Progenitor cell of endocrine pancreas (in vitro differentiated cells): ENCODE data around the gene C12orf43. TPM values are rescaled to one million over a fixed set of nuclear protein-coding genes. Genes with fewer than 3 reads are reported as not detected.

ENCODE experiments used
- DNase-seq: peaks from one replicate; pipeline ENCODE4 v3.0.0; 2021; ENCODE audit warnings: low spot score; ENCODE audit not compliant: unreplicated experiment
- H3K27ac Mint-ChIP-seq: 2 replicates; pipeline ENCODE4 v1.8.0; 2021; ENCODE audit warnings: mild to moderate bottlenecking, moderate library complexity, mixed read lengths
- H3K27me3 Mint-ChIP-seq: 2 replicates; pipeline ENCODE4 v1.8.0; 2021; ENCODE audit warnings: mixed read lengths
- H3K36me3 Mint-ChIP-seq: 2 replicates; pipeline ENCODE4 v1.8.0; 2022; ENCODE audit warnings: mixed read lengths; ENCODE audit not compliant: insufficient read depth
- H3K4me1 Mint-ChIP-seq: 2 replicates; pipeline ENCODE4 v1.8.0; 2021; ENCODE audit warnings: low read depth, mixed read lengths
- H3K4me3 Mint-ChIP-seq: 2 replicates; pipeline ENCODE4 v1.8.0; 2021; ENCODE audit warnings: low read depth, mild to moderate bottlenecking, moderate library complexity, mixed read lengths
- H3K9me3 Mint-ChIP-seq: 2 replicates; pipeline ENCODE4 v1.8.0; 2021; ENCODE audit warnings: low read depth, mixed read lengths
- total RNA-seq: library from RNA; stranded (reverse); gene quantifications from 2 replicates; pipeline ENCODE4 v1.2.1, GENCODE V29; 2021
- TF ChIP-seq, protein P1 (sequence below): fragments of 200-600 bp; sonication (generic); IDR thresholded peaks from one replicate; pipeline ENCODE4 v1.5.0; 2021; ENCODE audit warnings: antibody characterized with exemption, mild to moderate bottlenecking; ENCODE audit not compliant: unreplicated experiment

The C12orf43 gene
- total RNA-seq, 1 donor from 2014 or later = 17.2 TPM

- Mint-ChIP-seq H3K27me3 (no peaks in the 10 kb centered on the region), H3K9me3 (peaks cover 3% of the 10 kb centered on the region), H3K36me3 (peaks cover 35% of the 10 kb centered on the region), H3K4me1 (peaks cover 6% of the 10 kb centered on the region), H3K4me3 (no peak overlapping the region), H3K27ac (no peak overlapping the region)
- DNase-seq = no peak
- TF ChIP-seq, protein P1, sequence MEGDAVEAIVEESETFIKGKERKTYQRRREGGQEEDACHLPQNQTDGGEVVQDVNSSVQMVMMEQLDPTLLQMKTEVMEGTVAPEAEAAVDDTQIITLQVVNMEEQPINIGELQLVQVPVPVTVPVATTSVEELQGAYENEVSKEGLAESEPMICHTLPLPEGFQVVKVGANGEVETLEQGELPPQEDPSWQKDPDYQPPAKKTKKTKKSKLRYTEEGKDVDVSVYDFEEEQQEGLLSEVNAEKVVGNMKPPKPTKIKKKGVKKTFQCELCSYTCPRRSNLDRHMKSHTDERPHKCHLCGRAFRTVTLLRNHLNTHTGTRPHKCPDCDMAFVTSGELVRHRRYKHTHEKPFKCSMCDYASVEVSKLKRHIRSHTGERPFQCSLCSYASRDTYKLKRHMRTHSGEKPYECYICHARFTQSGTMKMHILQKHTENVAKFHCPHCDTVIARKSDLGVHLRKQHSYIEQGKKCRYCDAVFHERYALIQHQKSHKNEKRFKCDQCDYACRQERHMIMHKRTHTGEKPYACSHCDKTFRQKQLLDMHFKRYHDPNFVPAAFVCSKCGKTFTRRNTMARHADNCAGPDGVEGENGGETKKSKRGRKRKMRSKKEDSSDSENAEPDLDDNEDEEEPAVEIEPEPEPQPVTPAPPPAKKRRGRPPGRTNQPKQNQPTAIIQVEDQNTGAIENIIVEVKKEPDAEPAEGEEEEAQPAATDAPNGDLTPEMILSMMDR = no peak
Observed at GRCh38 chr12:120991965-120992364, 24.3 kb downstream of the C12orf43 start.

- H3K4me3 Mint-ChIP-seq = no peak overlapping the region
- no peaks in the 10 kb centered on the region for H3K27me3 Mint-ChIP-seq
- no peak overlapping the region for H3K27ac Mint-ChIP-seq
- peaks cover 33% of the 10 kb centered on the region for H3K36me3 Mint-ChIP-seq
- DNase-seq = no peak
- TF ChIP-seq, protein P1 = no peak
- H3K9me3 Mint-ChIP-seq = peaks cover 3% of the 10 kb centered on the region
- H3K4me1 Mint-ChIP-seq = peaks cover 10% of the 10 kb centered on the region
Observed at GRCh38 chr12:120990487-120991055, 25.7 kb downstream of the C12orf43 start.

- DNase-seq = no peak
- no peak overlapping the region for H3K4me3 Mint-ChIP-seq
- H3K9me3 Mint-ChIP-seq = peaks cover 3% of the 10 kb centered on the region
- no peaks in the 10 kb centered on the region for H3K27me3 Mint-ChIP-seq
- H3K36me3 Mint-ChIP-seq = peaks cover 24% of the 10 kb centered on the region
- TF ChIP-seq, protein P1 = no peak
- H3K27ac Mint-ChIP-seq = no peak overlapping the region
- peaks cover 10% of the 10 kb centered on the region for H3K4me1 Mint-ChIP-seq
Observed at GRCh38 chr12:120989687-120990086, 26.6 kb downstream of the C12orf43 start.

DNA sequence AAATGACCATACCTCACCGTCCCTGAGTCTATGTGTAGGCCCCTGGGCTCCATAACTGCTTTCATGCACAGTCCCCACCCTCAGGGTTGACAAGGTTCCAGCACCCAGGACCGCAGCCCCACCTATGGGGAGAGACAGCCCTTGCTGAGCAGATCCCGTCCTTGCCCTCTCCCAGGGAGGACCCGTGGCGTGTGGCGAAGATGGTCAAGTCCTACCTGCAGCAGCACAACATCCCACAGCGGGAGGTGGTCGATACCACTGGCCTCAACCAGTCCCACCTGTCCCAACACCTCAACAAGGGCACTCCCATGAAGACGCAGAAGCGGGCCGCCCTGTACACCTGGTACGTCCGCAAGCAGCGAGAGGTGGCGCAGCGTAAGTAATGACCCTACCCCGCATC, 27.6 kb downstream of the C12orf43 start:
- no peak overlapping the region for H3K27ac Mint-ChIP-seq
- TF ChIP-seq, protein P1 = no peak
- H3K27me3 Mint-ChIP-seq = no peaks in the 10 kb centered on the region
- H3K4me3 Mint-ChIP-seq = no peak overlapping the region
- peaks cover 18% of the 10 kb centered on the region for H3K4me1 Mint-ChIP-seq
- H3K9me3 Mint-ChIP-seq = peaks cover 3% of the 10 kb centered on the region
- peaks cover 20% of the 10 kb centered on the region for H3K36me3 Mint-ChIP-seq
- DNase-seq = no peak

GRCh38 chr12:120988234-120988633, 28.1 kb downstream of the C12orf43 start:
- Mint-ChIP-seq H3K9me3 (peaks cover 3% of the 10 kb centered on the region), H3K27me3 (no peaks in the 10 kb centered on the region), H3K4me3 (no peak overlapping the region), H3K27ac (no peak overlapping the region), H3K4me1 (peaks cover 20% of the 10 kb centered on the region), H3K36me3 (peaks cover 19% of the 10 kb centered on the region)
- TF ChIP-seq, protein P1 = no peak
- DNase-seq = no peak
